Measurements from ENCODE around the gene ZNF436. TPM values are rescaled to one million over a fixed set of nuclear protein-coding genes. Genes with fewer than 3 reads are reported as not detected.

The ZNF436 gene
- total and polyA plus RNA-seq, 2 of the 8 experiments (the other 6 are each of a cell fraction or from before 2014, with no cell fraction given): 0.65 to 1.8 TPM

DNA sequence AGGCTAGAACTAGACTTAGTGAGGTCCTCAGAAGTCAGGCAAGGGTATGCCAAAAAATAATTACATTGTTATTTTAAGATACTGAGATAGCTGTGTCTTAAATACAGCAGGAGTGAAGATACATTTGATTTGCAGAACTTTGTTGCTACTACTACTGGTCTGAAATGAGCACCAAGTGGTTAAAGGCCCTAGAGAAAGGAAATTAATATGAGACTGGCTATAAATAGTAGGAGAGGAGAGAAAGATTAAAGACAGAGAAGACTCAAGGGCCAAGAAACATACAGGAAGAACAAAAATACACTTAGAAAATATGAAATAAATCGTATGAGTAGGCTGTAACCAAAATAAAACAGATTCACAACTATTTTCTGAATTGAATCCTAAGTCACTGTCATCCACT, 46.9 kb downstream of the ZNF436 start:
- Histone ChIP-seq H2BK5ac (ENCODE audit: low read depth, low read length) (no peak overlapping the region), H3K23ac (ENCODE audit: insufficient read length) (no peak overlapping the region), H3K27ac (ENCODE audit: low read depth, low read length) (no peak overlapping the region), H4K5ac (ENCODE audit: insufficient read length, low read depth, low read length) (no peak overlapping the region), H4K91ac (replicated peaks; ENCODE audit: insufficient read length, low read length) (no peak overlapping the region), H3K56ac (replicated peaks; ENCODE audit: insufficient read length, low read depth, low read length) (no peak overlapping the region), H3K4me3 (ENCODE audit: extremely low read depth in 1 of 4, insufficient read depth in 2 of 4, low read depth in 3 of 4, low read length in 4 of 4) (no peak overlapping the region), H3K4me2 (ENCODE audit: insufficient read depth in 1 of 2, low read depth in 2 of 2, low read length in 2 of 2) (no peak overlapping the region), H2BK120ac (replicated peaks; ENCODE audit: low read depth, low read length) (no peak overlapping the region), H2BK20ac (ENCODE audit: low read length) (no peak overlapping the region), H3K79me2 (ENCODE audit: control insufficient read depth in 1 of 2, insufficient read depth in 2 of 2, low read length in 2 of 2) (peaks cover 0 to 30% of the 10 kb centered on the region in 2 experiments; a peak in 2 of 4 replicates), H3K4me1 (replicated peaks in 1 of 4; ENCODE audit: control insufficient read depth in 3 of 4, insufficient read depth in 4 of 4, low read length in 3 of 4) (no peaks in the 10 kb centered on the region), H2BK15ac (ENCODE audit: low read length) (no peak overlapping the region), H3K9ac (replicated peaks in 1 of 4; ENCODE audit: extremely low read depth in 1 of 4, low read depth in 3 of 4, low read length in 3 of 4) (no peak overlapping the region), H3K18ac (ENCODE audit: extremely low read depth, low read length) (no peak overlapping the region), H3K9me3 (ENCODE audit: insufficient read depth in 2 of 2, low read depth in 1 of 2, low read length in 1 of 2) (no peaks in the 10 kb centered on the region), H3K4ac (replicated peaks; ENCODE audit: insufficient read length, low read depth, low read length) (no peak overlapping the region), H3K14ac (ENCODE audit: insufficient read length) (no peak overlapping the region), H2BK12ac (ENCODE audit: low read depth, low read length) (no peak overlapping the region), H3K36me3 (ENCODE audit: control insufficient read depth in 2 of 4, insufficient read depth in 4 of 4, low read length in 3 of 4) (peaks cover 12 to 85% (median 45%) of the 10 kb centered on the region in 4 experiments), H3K23me2 (ENCODE audit: low read depth, low read length) (no peaks in the 10 kb centered on the region), H4K20me1 (replicated peaks in 1 of 2; ENCODE audit: control insufficient read depth in 1 of 2, insufficient read depth in 2 of 2, low read length in 2 of 2) (peaks cover 3 to 18% of the 10 kb centered on the region in 2 experiments), H4K8ac (ENCODE audit: extremely low read depth, insufficient read depth, low read length) (no peak overlapping the region), H2AFZ (ENCODE audit: low read length) (no peak overlapping the region), H2AK5ac (ENCODE audit: low read depth, low read length) (no peak overlapping the region), H3K79me1 (ENCODE audit: low read depth, low read length) (no peaks in the 10 kb centered on the region), H3K27me3 (replicated peaks in 1 of 4; ENCODE audit: control insufficient read depth in 3 of 4, extremely low read depth in 1 of 4, insufficient read depth in 3 of 4, low read length in 3 of 4) (no peaks in the 10 kb centered on the region)
- CTCF ChIA-PET (ENCODE audit: partially characterized antibody): interaction anchor here (1.2 kb wide), 1 partner anchor 81 kb away, joined by 4 read pairs; no protein-coding TSS in a partner anchor
- no peak for FAIRE-seq
- 94% methylated on average over 1 of the region's 1 CpG; no CpG with 5 or more reads in 1 of the 2 experiments for WGBS, 2 experiments (ENCODE audit: extremely low coverage in 1 of 2, insufficient coverage in 1 of 2, insufficient read length in 1 of 2, insufficient replicate concordance in 2 of 2, low coverage in 1 of 2, low lambda C conversion rate in 2 of 2, missing lambda C conversion rate in 1 of 2)
- no peak for DNase-seq (ENCODE audit: low read depth in 1 of 2, low spot score in 2 of 2)
- POLR2A ChIA-PET (ENCODE audit: partially characterized antibody): interaction anchor here (1.0 kb wide), 1 partner anchor 24 kb away, joined by 4 read pairs; no protein-coding TSS in a partner anchor
- no peak for TF ChIP-seq HDAC2 (IDR thresholded peaks at IDR 0.05; ENCODE audit: borderline replicate concordance in 1 of 2, low read depth in 2 of 2, low read length in 2 of 2)
- no peak for TF ChIP-seq KDM1A (IDR thresholded peaks at IDR 0.05; ENCODE audit: borderline replicate concordance, low read length)
- no peak for TF ChIP-seq KDM4A (IDR thresholded peaks at IDR 0.05; ENCODE audit: low read depth, low read length, severe bottlenecking)
- no peak for TF ChIP-seq SIN3A (conservative IDR thresholded peaks at IDR 0.05 in 1 of 2, IDR thresholded peaks at IDR 0.05 in 1 of 2; ENCODE audit: low read depth in 1 of 2, low read length in 2 of 2)
- no peak for TF ChIP-seq CHD1 (IDR thresholded peaks at IDR 0.05; ENCODE audit: low read depth, low read length)
- TF ChIP-seq BCL11A (IDR thresholded peaks at IDR 0.05; ENCODE audit: low read depth in 2 of 2, low read length in 2 of 2): no peak
- TF ChIP-seq RAD21 (IDR thresholded peaks at IDR 0.05 in 1 of 2, conservative IDR thresholded peaks at IDR 0.05 in 1 of 2; ENCODE audit: low read depth in 2 of 2, low read length in 2 of 2): no peak
- TF ChIP-seq NANOG (IDR thresholded peaks at IDR 0.05; ENCODE audit: insufficient read depth, low read depth, low read length, poor library complexity, severe bottlenecking): no peak
- TF ChIP-seq SP1 (IDR thresholded peaks at IDR 0.05; ENCODE audit: low read depth, low read length): no peak
- no peak for TF ChIP-seq EGR1 (IDR thresholded peaks at IDR 0.05; ENCODE audit: borderline replicate concordance, low read depth, low read length)
- no peak for TF ChIP-seq TAF1 (IDR thresholded peaks at IDR 0.05; ENCODE audit: low read depth, low read length)
- no peak for TF ChIP-seq RBBP5 (IDR thresholded peaks at IDR 0.05; ENCODE audit: borderline replicate concordance, low read depth, low read length)
- no peak for TF ChIP-seq POLR2AphosphoS5 (IDR thresholded peaks at IDR 0.05; ENCODE audit: low read depth, low read length)
- no peak for TF ChIP-seq BRCA1 (IDR thresholded peaks at IDR 0.05; ENCODE audit: low read depth, low read length)
